Gastrocnemius medialis (tissue), 4 donors: Measurements from ENCODE around the gene UXT.

Experiments
- POLR2A ChIP-seq, 2 donors: fragments of 450-650 bp; IDR thresholded peaks; one replicate each; pipeline ENCODE4 v1.6.1; 2017; ENCODE audit warnings: antibody characterized with exemption in 2 of 2, mild to moderate bottlenecking in 2 of 2, moderate library complexity in 2 of 2
- TF ChIP-seq, protein P1 (sequence below), 5 experiments: fragments of 450-650 bp in 3 of 5; fragments of 200-600 bp in 2 of 5; sonication (generic) in 2 of 5; IDR thresholded peaks in 4 of 5; conservative IDR thresholded peaks in 1 of 5; 1 replicate in 4 of 5; 2 replicates in 1 of 5; pipeline ENCODE4 v1.5.1; 2016 to 2019; ENCODE audit warnings: antibody characterized with exemption in 5 of 5, mild to moderate bottlenecking in 3 of 5, moderate library complexity in 3 of 5

DNA sequence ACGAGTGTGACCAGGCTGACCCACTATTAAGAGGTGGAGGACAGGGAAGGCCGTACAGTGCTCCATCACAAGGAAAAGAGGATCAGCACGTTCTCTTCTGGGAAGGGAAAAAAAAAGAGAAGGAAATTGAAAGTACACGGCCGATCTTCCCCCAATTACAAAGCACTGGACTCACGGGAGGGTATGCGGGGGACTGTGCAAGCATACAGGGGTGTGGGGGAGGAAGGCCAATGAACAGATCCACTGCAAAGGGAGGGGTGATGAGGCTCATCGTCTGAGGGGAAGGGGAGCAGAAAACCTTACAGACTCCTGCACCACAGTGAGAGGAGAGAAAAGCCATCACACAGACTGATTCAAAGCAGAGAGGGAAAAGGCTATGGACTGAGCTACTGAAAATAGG lies 9.7 kb downstream of the UXT start:
- TF ChIP-seq, protein P1, sequence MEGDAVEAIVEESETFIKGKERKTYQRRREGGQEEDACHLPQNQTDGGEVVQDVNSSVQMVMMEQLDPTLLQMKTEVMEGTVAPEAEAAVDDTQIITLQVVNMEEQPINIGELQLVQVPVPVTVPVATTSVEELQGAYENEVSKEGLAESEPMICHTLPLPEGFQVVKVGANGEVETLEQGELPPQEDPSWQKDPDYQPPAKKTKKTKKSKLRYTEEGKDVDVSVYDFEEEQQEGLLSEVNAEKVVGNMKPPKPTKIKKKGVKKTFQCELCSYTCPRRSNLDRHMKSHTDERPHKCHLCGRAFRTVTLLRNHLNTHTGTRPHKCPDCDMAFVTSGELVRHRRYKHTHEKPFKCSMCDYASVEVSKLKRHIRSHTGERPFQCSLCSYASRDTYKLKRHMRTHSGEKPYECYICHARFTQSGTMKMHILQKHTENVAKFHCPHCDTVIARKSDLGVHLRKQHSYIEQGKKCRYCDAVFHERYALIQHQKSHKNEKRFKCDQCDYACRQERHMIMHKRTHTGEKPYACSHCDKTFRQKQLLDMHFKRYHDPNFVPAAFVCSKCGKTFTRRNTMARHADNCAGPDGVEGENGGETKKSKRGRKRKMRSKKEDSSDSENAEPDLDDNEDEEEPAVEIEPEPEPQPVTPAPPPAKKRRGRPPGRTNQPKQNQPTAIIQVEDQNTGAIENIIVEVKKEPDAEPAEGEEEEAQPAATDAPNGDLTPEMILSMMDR (IDR thresholded peaks at IDR 0.05 in 4 of 5, conservative IDR thresholded peaks at IDR 0.05 in 1 of 5): no peak
- no peak for TF ChIP-seq POLR2A (IDR thresholded peaks at IDR 0.05)
